Stimulated activated CD4-positive, alpha-beta T cell treated with anti-CD3 and anti-CD28 coated beads, Interleukin-1b, Interleukin-23, amount 100 ng/mL, for 24 hours (primary cell): ENCODE results near the gene LAD1.
A peak's percentile ranks its signal among the peaks of the same experiment; 100 is the strongest.

Experiments
- DNase-seq, 4 experiments: peaks; one replicate each; pipeline ENCODE4 v3.0.0-alpha.2; 2020; ENCODE audit warnings: low read depth in 4 of 4, low spot score in 1 of 4

Gene LAD1

DNA sequence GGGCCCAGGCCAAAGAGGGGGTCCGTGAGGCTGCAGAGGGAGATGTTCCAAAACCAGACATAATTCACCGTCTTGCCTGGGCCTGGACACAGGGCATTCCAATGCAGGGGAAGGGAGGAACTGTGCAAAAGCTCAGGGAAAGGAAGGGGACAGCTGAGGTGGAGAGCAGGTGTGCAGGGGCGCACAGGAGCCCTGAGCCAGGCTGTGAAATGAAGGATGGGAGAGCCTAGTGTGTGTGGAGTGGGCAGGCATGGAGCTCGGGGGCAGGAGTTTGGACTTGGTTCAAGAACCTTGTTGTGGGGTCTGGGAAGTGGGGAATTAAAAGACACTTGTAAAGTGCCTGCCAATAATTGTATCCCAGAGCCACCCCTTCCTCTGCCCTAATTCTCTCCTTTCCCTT is 20.1 kb upstream of the LAD1 start:
- DNase-seq: no peak

DNA sequence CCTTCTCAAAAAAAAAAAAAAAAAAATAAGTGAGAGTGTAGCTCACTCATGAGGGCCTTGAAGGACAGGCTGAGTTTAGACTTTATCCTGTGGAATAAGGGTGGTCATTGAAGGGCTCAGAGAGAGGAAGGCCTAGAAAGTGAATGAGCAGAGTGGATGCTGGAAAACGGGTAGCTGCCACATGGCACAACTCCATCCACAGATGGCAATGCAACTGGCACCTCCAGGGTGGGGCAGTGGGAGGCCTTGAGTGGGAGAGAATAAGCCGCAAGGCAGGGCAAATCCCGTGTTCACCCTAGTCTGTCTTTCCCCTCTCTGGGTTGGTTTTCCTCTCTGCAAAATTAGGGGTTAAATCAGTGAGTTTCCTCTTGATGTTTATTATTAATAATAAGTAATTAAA is 19.3 kb upstream of the LAD1 start:
- no peak for DNase-seq

DNA sequence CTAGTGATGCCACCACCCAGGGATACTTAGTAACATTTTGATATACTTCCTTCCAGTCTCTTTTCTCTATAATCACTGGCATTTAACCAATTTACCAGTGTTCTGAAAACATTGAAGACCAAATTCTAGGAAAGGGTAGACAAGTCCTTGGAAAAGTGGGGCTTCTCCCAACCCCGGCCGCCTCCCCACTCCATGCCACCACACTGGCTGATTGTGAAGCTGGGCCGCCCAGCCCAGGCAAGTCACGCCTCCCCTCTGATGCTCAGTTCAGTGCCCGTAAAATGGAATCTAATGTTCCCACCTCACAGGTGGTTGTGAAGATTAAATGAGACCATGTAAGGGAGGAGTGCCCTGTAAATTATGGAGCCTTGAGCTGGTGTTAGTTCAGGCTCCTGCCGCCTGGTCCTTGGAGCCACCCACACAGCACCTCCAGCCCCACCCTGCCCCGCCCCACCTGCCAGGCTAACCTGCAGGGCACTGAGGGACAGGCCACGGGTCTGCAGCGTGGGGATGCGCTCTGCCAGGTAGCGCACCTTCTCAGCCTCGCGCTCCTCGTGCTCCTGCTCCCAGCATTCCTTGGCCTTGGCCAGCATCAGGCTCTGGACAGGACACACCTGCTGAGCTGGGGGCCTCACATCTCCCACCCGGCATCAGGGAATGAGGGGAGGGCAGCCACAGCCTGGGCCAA is 15.1 kb upstream of the LAD1 start:
- no peak for DNase-seq

DNA sequence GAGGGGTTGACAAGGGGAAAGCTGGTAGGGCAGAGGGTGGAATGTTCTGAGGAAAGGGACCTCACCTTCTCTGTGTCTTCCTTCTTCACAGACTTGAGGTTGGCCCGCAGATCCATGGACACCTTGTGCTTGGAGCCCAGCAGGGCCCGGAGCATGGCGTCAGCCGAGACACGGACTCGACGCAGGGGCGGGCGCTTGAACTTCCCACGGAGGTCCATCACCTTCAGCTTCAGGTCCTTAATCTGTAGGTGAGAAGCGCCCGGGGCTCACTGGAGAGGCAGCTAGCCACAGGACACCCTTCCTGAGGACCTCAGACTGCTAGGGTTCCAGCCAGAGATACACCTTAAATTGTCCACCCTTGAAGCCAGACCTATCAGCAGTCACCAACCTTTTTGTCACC is 12.2 kb upstream of the LAD1 start:
- DNase-seq: no peak

DNA sequence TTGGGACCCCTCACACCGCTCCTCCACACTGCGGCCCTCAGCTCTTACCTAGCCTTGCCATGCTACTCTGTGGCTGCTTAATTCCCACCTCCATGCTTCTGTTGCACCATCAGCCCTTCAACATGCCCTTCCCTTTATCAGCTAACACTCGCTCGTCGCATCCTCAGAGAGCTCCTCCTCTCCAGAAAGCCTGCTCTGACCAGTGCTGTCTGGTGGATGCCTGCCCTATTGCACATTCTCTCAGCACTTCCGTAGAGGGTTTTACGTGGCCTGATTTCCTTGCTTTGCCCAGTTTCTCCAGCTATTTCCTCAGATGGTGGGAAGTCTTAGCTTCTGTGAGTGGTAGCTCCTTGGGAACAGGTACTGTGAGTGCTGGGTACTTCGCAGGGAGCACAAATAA is 10.3 kb upstream of the LAD1 start:
- DNase-seq: no peak

DNA sequence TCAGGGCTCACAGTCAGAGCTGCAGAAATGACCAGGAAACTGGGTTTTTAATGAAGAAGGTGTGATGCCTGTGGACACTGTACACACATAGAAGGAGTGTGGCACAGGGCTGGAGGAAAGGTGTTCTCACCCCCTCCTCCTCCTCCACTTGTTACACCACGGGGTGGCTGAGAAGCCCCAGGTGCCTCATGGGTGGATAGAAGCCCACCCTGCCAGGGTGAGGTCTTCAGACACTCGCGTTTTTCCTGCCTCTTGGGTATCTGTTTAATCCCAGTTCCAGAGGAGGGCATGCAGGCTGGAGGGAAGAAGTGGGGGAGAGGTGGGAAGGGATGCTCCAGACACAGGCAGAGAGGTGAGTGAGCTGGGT is 9.7 kb upstream of the LAD1 start:
- no peak for DNase-seq

DNA sequence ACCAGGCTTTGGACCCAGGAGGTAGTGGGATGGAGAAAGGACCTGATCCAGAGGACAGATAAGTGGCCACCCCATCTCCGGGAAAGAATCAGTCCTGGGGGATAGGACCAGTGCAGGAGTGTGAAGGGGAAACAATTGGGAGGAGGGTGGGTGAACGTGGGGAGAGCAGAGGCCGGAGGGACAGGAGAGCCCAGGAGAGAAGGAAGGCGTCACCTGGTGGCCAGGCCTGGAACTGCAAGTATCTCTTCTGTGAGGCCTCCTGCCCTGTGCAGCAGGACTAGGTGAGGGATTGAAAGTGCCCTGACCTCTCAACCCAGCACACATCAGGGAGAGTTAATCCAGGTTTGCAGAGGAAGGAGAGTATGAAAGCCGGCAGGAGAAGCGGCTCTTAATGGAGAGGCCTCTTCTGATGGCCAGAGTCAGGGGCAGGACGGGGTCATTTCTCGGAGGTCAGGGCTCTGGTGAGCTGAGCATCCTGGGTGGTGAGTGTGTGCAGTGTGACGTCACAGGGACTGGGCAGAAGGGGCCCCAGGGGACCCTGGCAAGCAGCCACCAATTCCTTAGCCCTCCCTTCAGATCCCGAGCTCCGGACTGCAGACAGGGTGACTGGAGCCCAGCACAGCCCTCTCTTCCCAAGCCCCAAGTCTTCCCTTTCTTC is 9.2 kb upstream of the LAD1 start:
- peak; percentile 44 to 66 (median 56) for DNase-seq

DNA sequence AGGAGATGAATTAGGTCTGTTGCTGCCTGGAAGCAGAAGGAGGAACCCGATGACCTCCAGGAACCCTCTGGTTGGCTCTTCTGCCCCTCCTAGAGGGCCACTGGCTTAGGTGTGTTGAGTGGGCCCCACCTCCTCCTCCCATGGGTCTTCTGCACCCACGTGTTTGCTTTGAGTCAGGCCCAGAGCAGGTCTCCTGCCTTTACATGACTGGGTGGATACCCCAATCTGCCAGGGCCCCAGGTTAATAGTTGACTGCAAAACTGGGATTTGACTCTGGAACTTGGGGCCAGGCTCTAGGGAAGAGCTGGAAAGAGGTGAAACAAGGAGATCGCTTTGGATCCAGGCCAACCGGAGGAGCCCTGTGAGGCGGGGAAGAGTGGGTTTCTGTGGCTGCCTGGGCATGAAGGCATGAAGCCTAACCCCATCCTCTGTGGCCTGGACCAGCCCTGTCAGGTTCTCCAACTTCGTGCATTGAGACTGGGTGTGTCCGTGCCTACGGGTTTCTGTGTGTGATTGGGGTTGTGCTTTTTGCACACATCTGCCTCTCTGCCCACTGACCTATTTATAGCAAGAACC is 7.8 kb upstream of the LAD1 start:
- DNase-seq: no peak

DNA sequence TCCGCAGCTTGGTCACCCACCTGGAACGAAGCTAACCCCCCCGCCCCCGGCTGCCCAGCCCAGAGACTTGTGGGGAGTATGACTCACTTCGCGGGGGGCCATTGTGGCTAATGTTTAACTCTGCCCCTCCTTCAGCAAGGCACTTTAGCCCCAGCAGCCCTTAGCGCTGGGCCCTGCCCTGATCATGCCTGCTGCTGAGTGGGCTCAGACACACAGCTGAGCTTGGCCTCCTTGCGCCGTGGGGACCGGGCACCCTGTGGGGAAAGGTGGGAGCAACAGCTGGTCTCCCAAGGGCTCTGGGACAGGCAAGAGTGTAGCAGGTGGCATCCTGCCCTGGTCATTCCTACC is 6.3 kb upstream of the LAD1 start:
- DNase-seq: no peak

DNA sequence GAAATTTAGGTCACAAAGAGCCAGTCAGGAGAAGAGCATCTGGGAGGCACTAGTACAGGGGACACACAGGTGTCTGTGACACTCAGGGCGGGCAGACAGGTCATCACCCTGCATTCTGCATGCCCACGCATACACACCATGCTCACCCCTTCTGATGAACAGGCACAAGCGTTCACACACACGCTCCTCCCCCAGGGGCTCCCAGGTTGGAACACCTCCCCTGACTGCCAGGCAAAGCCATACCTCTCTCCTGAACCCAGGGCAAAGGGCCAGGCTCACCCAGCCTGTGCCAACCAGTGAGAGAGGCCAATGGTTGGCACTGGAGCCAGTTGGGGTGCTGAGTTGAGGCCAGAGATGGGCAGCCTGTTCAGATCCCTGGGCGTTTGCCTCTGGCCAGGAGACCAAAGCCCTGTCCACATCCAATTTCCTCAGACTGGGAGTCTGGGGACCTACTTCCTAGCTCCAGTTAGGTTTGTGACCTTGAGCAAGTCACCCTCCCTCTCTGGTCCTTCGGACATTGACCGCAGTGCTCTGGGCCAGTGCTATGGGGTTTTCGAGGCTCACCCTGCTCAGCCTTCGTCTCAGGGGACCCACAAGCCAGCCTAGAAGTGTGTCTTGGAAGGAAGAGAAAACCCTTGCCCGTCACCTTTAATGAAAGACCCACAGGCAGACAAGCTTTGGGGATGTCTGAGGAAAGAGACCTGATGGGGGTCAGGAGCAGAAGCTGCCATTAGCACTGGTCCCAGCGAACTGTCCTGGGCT is 5.8 kb upstream of the LAD1 start:
- no peak for DNase-seq

DNA sequence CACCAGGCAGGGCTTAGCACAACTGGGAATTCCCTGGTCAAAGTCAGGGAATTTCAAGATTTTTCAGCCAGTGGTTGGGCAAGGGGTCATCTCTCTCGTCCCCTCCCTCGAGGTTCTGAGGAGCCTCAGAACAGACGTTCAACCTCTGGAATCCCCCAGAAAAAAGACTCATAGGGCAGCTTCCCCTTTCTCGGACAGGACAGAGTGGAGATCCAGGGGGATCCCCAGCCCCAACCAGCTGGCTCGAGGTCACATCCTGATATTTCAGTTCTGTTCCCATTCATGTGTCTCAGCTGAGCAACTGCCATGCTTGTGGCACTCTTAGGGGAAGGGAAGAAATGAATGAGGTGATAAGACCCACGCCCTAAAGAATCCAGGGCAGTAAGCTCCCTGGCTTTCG is 4.9 kb upstream of the LAD1 start:
- no peak for DNase-seq

DNA sequence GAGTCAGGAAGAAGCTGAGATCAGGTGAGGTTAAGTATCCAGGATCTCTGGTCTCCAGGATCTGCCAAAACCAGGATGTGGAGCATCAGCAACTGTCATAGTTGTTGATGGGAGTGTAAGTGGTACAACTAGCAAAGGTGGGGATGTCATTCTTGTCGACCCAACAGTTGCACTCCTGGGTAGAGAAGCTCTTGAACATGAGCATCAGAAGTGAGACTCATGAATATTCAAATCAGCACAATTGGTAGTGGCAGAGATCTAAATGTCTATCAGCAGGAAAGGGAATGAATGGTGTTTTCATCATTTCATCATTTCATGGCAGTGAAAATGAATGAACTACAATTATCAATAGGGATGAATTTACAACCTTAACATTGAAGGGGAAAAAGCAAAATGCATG is 4.2 kb upstream of the LAD1 start:
- no peak for DNase-seq

DNA sequence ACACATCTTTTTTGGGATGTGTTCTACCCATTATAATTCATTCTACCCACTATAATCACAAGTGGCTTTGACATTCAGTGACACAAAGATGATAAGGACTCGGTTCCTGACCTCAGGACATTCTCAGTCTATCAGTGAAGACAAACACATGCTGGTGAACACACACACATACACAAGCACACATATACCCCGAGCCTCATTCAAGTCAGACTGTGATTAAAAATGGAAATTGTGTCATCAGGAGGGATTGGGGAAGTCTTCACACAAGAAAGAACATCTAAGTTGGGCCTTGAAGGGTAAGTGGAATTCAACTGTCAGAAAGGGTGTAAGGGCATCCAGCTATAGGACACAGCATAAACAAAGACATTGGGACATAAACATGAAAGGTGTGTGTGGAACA is 2.6 kb upstream of the LAD1 start:
- DNase-seq: no peak

DNA sequence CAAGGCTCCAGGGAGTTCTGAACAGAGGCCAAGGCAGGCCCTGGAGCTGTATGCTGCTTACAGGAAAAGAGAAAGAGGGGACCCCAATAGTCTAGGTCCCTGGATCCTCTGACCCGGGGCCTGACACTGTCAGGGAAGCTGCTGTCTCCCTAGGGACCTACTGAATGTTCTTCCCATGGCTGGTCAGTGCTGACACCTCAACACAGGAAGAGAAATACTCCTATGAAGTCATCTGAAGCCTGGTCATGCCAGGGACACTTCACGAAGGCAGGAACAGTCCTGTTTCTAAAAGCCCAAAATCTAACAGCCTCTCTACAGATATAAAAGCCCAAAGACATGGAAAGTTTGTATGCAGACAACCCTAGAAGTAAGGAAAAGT is 1.7 kb upstream of the LAD1 start:
- no peak for DNase-seq

DNA sequence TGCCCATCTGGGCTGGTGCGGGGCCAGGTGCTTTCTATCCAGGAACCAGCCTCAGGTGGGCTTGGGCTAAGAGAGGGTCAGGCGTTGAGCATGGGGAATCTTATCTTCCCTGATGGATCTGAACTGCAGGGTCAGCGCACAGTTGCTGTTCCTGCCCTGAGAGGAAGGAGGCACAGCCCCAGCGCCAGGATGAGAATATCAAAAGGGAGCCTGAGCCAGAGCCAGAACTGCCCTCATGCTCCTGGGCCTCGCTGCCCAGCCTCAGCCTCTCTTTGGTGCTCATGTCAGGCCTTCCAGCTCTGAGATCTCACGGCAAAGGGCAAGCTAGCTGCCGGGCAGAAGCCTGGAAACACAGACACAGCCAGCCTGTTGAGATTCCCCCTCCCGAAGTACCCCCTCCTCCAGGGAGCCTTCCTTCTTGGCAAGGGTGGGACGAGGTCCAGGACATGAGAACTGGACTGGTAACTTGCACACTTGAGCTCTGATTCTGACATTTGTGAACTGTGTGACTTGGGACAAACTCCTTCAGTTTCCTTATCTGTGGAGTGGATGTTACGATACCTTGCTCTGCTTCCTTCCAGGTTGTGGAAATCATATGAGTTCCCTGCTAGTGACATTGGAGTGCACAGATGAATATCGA is 1.2 kb upstream of the LAD1 start:
- no peak for DNase-seq

DNA sequence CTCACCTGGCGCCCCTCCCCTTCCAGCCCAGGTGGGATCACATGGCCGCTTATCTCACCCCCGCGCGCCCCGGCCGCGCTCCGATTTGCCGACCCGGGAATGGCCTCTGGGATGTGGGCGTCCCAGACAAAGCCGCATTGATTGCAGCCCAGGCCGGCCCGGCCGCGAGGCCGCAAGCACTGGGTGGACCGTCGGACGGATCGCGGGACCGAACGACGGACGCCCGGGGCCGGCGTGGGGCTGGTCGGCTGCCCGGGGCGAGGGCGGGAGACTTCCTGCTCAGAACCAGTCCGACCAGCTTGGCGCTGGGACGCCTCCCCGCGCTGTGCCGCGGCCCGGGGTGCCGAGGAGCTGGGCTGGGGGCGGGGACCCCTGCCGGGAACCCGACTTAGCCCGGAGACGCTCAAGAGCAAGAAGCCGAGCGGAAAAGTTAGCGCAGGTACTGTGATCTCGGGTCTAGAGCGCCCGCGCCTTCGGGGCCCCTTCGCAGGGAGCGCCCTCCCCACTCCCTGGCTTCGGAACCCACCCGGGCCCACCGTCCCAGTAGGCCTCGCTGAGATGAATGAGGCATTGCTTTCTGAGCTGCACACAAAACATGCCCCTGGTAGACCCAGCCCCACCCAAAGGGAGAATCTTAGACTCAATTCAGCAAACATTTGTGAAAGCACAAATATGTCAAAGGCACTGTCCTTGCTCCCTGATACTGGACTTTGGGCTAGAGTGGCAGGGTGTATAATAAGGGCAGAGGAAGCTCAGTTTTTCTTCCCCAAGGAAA is 415 bp upstream of the LAD1 start:
- DNase-seq: no peak

DNA sequence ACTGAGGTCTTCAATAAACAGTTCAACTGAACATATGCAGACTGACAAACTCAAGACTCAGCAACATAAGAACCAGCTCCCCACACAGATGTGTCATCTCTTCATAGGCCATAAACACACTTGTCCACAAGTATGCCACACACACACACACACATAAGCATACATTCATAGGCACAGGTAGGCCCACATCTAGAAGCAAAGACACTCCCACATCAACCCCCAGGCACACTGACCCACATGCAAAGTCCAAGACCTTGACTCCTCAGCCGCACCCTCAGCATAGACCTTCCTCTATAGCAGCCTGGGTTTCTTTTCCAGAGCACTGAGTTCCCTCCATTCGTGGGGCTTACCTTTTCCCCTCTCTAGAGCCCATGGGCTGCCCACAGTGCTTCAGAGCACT is 1.4 kb downstream of the LAD1 start:
- DNase-seq: no peak

DNA sequence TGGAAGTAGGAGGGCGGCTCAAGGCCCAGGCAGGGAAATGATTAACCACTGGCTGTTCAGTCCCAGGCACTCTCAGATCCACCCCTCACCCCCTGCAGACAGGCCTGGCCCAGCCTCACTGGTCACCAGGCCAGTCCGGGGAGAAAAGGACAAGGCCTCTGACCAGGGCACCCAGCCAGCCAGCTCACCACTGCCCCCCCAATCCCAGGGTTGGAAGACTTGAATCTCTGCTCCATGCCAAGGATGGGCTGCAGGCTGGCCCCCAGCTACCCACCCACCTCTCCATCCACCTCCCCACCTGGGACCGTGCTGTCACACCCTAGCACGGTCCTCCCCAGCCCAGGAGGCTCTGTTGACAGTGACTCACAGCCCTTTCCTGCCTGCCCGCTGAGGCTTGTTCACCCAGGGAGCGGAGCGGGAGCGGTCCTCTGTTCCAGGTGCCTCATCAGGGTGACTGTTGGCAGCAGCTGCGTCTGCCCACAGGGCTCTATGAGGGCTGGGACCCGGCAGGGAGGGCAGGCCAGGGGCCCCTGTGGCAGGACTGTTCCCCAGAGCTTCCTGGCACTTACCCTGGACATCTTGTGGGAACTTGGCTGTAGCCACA is 2.2 kb downstream of the LAD1 start:
- DNase-seq: no peak

DNA sequence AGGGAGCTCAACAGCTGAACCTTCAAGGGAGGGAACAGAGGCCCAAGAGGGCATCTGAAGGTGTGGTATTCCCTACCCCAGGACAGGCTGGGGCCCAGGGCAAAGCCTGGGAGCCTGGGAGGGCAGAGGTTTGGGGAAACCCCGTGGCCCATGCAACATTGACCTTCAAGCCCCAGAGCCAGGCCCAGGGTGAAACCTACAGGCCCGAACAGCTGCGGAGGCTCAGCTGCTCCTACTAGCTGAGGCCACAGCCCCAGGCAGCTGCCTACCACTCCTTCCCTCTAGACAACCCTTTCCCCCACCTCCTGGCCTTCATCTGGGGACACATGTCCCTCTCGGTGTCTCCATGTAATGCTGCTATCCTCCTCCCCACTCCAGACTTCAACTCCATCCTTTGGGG is 3.2 kb downstream of the LAD1 start:
- DNase-seq: no peak

DNA sequence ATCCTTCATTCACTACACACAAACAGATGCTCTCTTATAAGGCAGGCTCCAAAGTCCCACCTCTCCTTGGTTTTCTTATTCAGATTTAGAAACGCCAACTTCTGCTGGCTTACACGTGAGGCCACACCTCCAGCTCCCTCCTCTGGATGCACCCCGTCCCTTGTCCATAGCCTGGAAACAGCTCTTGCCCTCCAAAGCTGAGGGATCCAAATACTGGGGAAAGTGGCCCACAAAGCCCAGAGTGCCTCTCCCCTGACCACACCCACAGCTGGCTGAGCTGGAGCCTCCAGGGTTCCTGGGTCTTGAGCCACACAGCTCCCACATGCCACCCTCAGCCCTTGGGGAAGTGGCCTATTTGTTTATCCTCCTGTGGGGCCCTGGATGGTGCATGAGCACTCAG is 4.5 kb downstream of the LAD1 start:
- DNase-seq: no peak

DNA sequence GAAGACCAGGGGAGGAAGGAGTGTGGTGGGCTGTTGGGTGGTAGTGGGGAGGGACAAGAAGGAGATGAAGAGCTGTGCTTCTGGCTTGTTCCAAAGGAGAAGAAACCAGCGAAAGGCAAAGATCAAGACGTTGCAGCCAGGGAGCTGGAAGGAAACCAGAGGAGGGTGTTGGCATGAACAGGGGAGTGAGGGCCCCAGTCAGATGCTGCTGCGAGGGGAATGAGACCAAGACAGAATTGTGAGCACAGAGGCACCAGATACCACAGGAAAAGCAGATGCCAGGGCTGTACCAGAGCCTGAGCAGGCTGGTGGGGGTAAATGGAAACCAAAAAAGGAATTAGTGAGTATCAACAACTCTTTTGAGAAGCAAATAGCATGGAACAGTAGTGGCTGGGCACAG is 6.0 kb downstream of the LAD1 start:
- no peak for DNase-seq
